Measurements from ENCODE around the gene ACOT13. TPM values are rescaled to one million over a fixed set of nuclear protein-coding genes. Genes with fewer than 3 reads are reported as not detected.
"Not testable (repeated sequence)": the region's sequence is repeated elsewhere in the genome, so short reads cannot be mapped to it uniquely, and the experiment has no call there.

The ACOT13 gene
- total RNA-seq, 1 experiment from 2014 or later = 31.4 TPM

GRCh38 chr6:24708612-24709011 lies 41.7 kb downstream of the ACOT13 start:
- POLR2A ChIA-PET = interaction anchor here (0.6 to 8.3 kb wide), 7 partner anchors 9 to 848 kb away, joined by 3 to 58 read pairs (median 3); partner anchors contain the start of genes ACOT13, C6orf62 and TDP2
- peaks cover 100% of the 10 kb centered on the region for H3K36me3 Mint-ChIP-seq (ENCODE audit: insufficient read depth, unreplicated experiment)

GRCh38 chr6:24709014-24709711 lies 42.3 kb downstream of the ACOT13 start:
- intact Hi-C loops (cut with micrococcal nuclease) = no loop called here
- POLR2A ChIA-PET = interaction anchor here (0.6 to 8.3 kb wide), 8 partner anchors 9 to 848 kb away, joined by 3 to 58 read pairs (median 3); partner anchors contain the start of genes ACOT13, C6orf62 and TDP2
- CTCF ChIA-PET = interaction anchor here (0.5 to 1.4 kb wide), 5 partner anchors 161 to 338 kb away, joined by 3 to 7 read pairs (median 3); no protein-coding TSS in a partner anchor
- Mint-ChIP-seq H3K27me3 (ENCODE audit: insufficient read depth, unreplicated experiment) (no peaks in the 10 kb centered on the region), H3K27ac (ENCODE audit: low read depth, unreplicated experiment) (no peak overlapping the region), H3K4me1 (ENCODE audit: insufficient read depth, unreplicated experiment) (peaks cover 26% of the 10 kb centered on the region), H3K4me3 (ENCODE audit: unreplicated experiment) (no peak overlapping the region), H3K9me3 (ENCODE audit: unreplicated experiment) (no peaks in the 10 kb centered on the region), H3K36me3 (ENCODE audit: insufficient read depth, unreplicated experiment) (peaks cover 100% of the 10 kb centered on the region)
- no peak for TF ChIP-seq CTCF (IDR thresholded peaks at IDR 0.05; ENCODE audit: unreplicated experiment)
- DNase-seq (ENCODE audit: unreplicated experiment) = no peak
- BruUV-seq (replicated peaks) = no TSS peak

More at GRCh38 chr6:24708612-24709011, 41.7 kb downstream of the ACOT13 start:
- Mint-ChIP-seq H3K27ac (ENCODE audit: low read depth, unreplicated experiment) (no peak overlapping the region), H3K4me3 (ENCODE audit: unreplicated experiment) (no peak overlapping the region), H3K9me3 (ENCODE audit: unreplicated experiment) (no peaks in the 10 kb centered on the region), H3K27me3 (ENCODE audit: insufficient read depth, unreplicated experiment) (no peaks in the 10 kb centered on the region), H3K4me1 (ENCODE audit: insufficient read depth, unreplicated experiment) (peaks cover 24% of the 10 kb centered on the region)
- no peak for DNase-seq (ENCODE audit: unreplicated experiment)
- no TSS peak for BruUV-seq (replicated peaks)
- intact Hi-C loops (cut with micrococcal nuclease) = no loop called here
- no peak for TF ChIP-seq CTCF (IDR thresholded peaks at IDR 0.05; ENCODE audit: unreplicated experiment)
- CTCF ChIA-PET = interaction anchor here (0.5 to 1.4 kb wide), 8 partner anchors 10 to 338 kb away, joined by 3 to 7 read pairs (median 3); no protein-coding TSS in a partner anchor

- no peak for TF ChIP-seq CTCF (IDR thresholded peaks at IDR 0.05; ENCODE audit: unreplicated experiment)
- DNase-seq (ENCODE audit: unreplicated experiment) = no peak
- Mint-ChIP-seq H3K4me3 (ENCODE audit: unreplicated experiment) (no peak overlapping the region), H3K9me3 (ENCODE audit: unreplicated experiment) (no peaks in the 10 kb centered on the region), H3K4me1 (ENCODE audit: insufficient read depth, unreplicated experiment) (peaks cover 33% of the 10 kb centered on the region), H3K36me3 (ENCODE audit: insufficient read depth, unreplicated experiment) (peaks cover 100% of the 10 kb centered on the region), H3K27me3 (ENCODE audit: insufficient read depth, unreplicated experiment) (no peaks in the 10 kb centered on the region), H3K27ac (ENCODE audit: low read depth, unreplicated experiment) (no peak overlapping the region)
- no TSS peak for BruUV-seq (replicated peaks)
- ChIA-PET POLR2A (interaction anchor here (0.6 to 8.3 kb wide), 5 partner anchors 7 to 33 kb away, joined by 3 to 58 read pairs (median 4); partner anchors contain the start of gene C6orf62), CTCF (interaction anchor here (0.6 to 0.7 kb wide), 2 partner anchors 147 to 173 kb away, joined by 3 read pairs; no protein-coding TSS in a partner anchor)
- intact Hi-C loops (cut with micrococcal nuclease) = no loop called here
Observed at GRCh38 chr6:24710519-24711303, 43.8 kb downstream of the ACOT13 start.

- peaks cover 100% of the 10 kb centered on the region for H3K36me3 Mint-ChIP-seq (ENCODE audit: insufficient read depth, unreplicated experiment)
- H3K27me3 Mint-ChIP-seq (ENCODE audit: insufficient read depth, unreplicated experiment); DNase-seq (ENCODE audit: unreplicated experiment); H3K27ac Mint-ChIP-seq (ENCODE audit: low read depth, unreplicated experiment); intact Hi-C loops (cut with micrococcal nuclease); BruUV-seq (replicated peaks); H3K9me3 Mint-ChIP-seq (ENCODE audit: unreplicated experiment): not testable (repeated sequence)
- H3K4me3 Mint-ChIP-seq (ENCODE audit: unreplicated experiment) = peak overlapping the region; percentile 82
- peaks cover 27% of the 10 kb centered on the region for H3K4me1 Mint-ChIP-seq (ENCODE audit: insufficient read depth, unreplicated experiment)
- ChIA-PET CTCF (interaction anchor here (0.6 to 2.7 kb wide), 3 partner anchors 9 to 267 kb away, joined by 3 to 12 read pairs (median 4); no protein-coding TSS in a partner anchor), POLR2A (interaction anchor here (0.9 to 4.3 kb wide), 8 partner anchors 9 to 65 kb away, joined by 3 to 64 read pairs (median 18); partner anchors contain the start of genes ACOT13, GMNN and TDP2)
Observed at GRCh38 chr6:24716602-24717148, 49.8 kb downstream of the ACOT13 start.

All from MCF 10A (cell line).